ENCODE data around the gene ANP32A. TPM values are rescaled to one million over a fixed set of nuclear protein-coding genes. Genes with fewer than 3 reads are reported as not detected.
"Not testable (repeated sequence)": the region's sequence is repeated elsewhere in the genome, so short reads cannot be mapped to it uniquely, and the experiment has no call there.

ANP32A gene
- 100 to 1,000 TPM in 1 of 7 donors, 10 to 100 TPM in 6; 29.4 to 119 (median 86.3) TPM for total RNA-seq
- polyA plus RNA-seq, result 100 to 1,000 TPM in 1 of 2 donors, 10 to 100 TPM in 1; 42.8 to 158 TPM
- long read RNA-seq, donor 1, transcript ANP32A-208 (3 exons, 707 nt), result minor isoform, 8 of 134 reads
- long read RNA-seq, donor 1, transcript ANP32A-203 (7 exons, 2,440 nt), result major isoform, 100 of 134 reads
- long read RNA-seq, donor 1, partial matches to known transcripts, result 8 of 134 reads
- long read RNA-seq, donor 1, other reads (novel, unspliced or antisense), result 17 of 134 reads
- long read RNA-seq, donor 2, transcript ANP32A-203 (7 exons, 2,440 nt), result major isoform, 47 of 83 reads
- long read RNA-seq, donor 2, transcript ANP32A-208 (3 exons, 707 nt), result minor isoform, 28 of 83 reads
- long read RNA-seq, donor 2, partial matches to known transcripts, result 0 of 83 reads
- long read RNA-seq, donor 2, other reads (novel, unspliced or antisense), result 5 of 83 reads
- long read RNA-seq, donor 3, transcript ANP32A-203 (7 exons, 2,440 nt), result major isoform, 55 of 68 reads
- long read RNA-seq, donor 3, partial matches to known transcripts, result 4 of 68 reads
- long read RNA-seq, donor 3, other reads (novel, unspliced or antisense), result 8 of 68 reads

DNA sequence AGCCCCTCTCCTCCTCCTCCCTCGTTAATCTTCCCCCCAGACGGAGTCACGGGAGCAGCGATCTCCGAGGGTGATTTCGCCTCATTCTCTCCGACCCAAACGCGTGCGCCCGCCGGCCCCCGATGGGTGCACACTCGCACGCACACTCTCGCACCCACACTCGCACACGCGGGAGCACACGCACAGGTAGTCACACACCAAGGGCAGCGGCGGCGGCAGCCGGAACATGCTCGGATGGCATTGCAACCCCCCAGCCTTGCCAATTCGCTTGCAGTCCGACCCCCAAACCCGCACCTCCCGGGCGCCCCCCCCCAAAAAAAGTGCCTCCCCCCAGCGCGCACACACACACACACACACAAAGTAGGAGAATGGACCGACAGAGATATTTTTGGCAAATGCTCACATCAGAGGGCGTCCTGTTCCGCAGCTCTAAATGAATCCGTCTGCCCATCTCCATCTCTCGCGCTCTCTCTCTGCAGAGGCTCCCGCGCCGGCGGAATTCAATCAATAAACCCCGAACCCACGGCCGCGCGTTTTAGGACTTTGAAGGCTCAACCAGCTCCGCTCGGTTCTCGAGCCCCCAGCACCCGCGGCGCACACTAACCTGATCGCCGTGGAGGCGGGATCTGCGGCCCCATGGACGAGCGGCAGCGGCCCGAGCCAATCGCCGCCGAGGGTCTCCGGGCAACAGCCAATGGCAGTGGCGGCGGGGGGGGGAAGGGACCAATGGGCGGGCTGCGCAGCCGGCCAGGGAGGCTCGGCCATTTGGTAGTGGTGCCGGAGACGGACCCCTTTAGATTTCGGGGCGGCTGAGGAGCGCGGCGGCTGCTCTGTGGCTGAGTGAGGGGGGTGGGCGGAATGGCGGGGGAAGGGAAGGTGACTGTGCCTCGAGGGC is at the start of gene ANP32A:
Gene ANP32A (minus strand): TSS at position 601 of the 895 bp plus-strand sequence. CDS start 144 bp downstream, at position 457.
- 0% methylated on average over 72 to 81 of the region's 81 CpGs for WGBS, 3 donors

GRCh38 chr15:68868296-68868695 is 47.6 kb upstream of the ANP32A start:
- intact Hi-C loops (cut with DNase I), result no loop called here
- no peak overlapping the region for H3K27ac ChIP-seq
- WGBS, 3 donors, result 88 to 94% (median 93%) methylated on average over 2 of the region's 2 CpGs
- H3K9me3 ChIP-seq, result no peaks in the 10 kb centered on the region
- H3K36me3 ChIP-seq, result no peaks in the 10 kb centered on the region
- H3K27me3 ChIP-seq, result no peaks in the 10 kb centered on the region
- TF ChIP-seq, protein P1, sequence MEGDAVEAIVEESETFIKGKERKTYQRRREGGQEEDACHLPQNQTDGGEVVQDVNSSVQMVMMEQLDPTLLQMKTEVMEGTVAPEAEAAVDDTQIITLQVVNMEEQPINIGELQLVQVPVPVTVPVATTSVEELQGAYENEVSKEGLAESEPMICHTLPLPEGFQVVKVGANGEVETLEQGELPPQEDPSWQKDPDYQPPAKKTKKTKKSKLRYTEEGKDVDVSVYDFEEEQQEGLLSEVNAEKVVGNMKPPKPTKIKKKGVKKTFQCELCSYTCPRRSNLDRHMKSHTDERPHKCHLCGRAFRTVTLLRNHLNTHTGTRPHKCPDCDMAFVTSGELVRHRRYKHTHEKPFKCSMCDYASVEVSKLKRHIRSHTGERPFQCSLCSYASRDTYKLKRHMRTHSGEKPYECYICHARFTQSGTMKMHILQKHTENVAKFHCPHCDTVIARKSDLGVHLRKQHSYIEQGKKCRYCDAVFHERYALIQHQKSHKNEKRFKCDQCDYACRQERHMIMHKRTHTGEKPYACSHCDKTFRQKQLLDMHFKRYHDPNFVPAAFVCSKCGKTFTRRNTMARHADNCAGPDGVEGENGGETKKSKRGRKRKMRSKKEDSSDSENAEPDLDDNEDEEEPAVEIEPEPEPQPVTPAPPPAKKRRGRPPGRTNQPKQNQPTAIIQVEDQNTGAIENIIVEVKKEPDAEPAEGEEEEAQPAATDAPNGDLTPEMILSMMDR (IDR thresholded peaks at IDR 0.05), result no peak
- TF ChIP-seq EP300 (IDR thresholded peaks at IDR 0.05), result no peak
- DNase-seq, result no peak
- no peak overlapping the region for H3K4me3 ChIP-seq
- no peaks in the 10 kb centered on the region for H3K4me1 ChIP-seq (ENCODE audit: insufficient read depth)

More for the DNA sequence above, at the start of gene ANP32A:
- Histone ChIP-seq H3K27me3 (no peaks in the 10 kb centered on the region), H3K36me3 (no peaks in the 10 kb centered on the region), H3K4me1 (ENCODE audit: insufficient read depth) (peaks cover 5% of the 10 kb centered on the region), H3K9me3 (no peaks in the 10 kb centered on the region), H3K4me3 (peak within 1 kb of the TSS; percentile 89), H3K27ac (peak within 1 kb of the TSS; percentile 95 to 98)
- peak; percentile 97 to 99 (median 99) for DNase-seq
- TF ChIP-seq POLR2A (IDR thresholded peaks at IDR 0.05) (peak; percentile 30), EP300 (IDR thresholded peaks at IDR 0.05) (no peak)
- intact Hi-C loops (cut with DNase I), result no loop called here

DNA sequence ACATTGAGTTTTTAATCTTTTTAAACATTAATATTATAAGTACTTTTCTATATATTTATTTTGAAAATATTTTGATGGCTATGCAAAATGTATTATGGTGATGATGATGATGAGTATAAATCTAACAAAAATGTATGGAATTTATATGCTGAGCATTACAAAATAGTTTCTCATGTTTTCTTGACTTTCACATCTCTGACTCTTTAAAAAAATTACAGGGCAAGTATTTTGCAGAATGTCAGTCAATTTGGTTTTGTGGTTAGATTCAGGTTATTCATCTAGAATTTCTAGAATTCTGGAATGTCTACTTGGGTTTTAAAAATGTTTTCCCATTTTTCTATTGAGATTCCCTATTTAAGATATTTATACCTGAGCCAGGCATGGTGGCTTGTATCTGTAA is 41.7 kb upstream of the ANP32A start:
- TF ChIP-seq EP300 (IDR thresholded peaks at IDR 0.05) (no peak), POLR2A (IDR thresholded peaks at IDR 0.05) (no peak)
- TF ChIP-seq, protein P1 (IDR thresholded peaks at IDR 0.05), result no peak
- Histone ChIP-seq H3K27me3 (no peaks in the 10 kb centered on the region), H3K4me3 (no peak overlapping the region), H3K36me3 (no peaks in the 10 kb centered on the region), H3K9me3 (no peaks in the 10 kb centered on the region), H3K27ac (no peak overlapping the region), H3K4me1 (ENCODE audit: insufficient read depth) (no peaks in the 10 kb centered on the region)
- DNase-seq, result no peak
- intact Hi-C loops (cut with DNase I), result no loop called here

GRCh38 chr15:68858666-68859065 is 38.0 kb upstream of the ANP32A start:
- H3K27me3 ChIP-seq; H3K4me1 ChIP-seq (ENCODE audit: insufficient read depth); H3K27ac ChIP-seq; intact Hi-C loops (cut with DNase I); H3K9me3 ChIP-seq; H3K36me3 ChIP-seq; DNase-seq; H3K4me3 ChIP-seq: not testable (repeated sequence)
- WGBS, 3 donors, result 81 to 86% (median 83%) methylated on average over 2 of the region's 4 CpGs

- intact Hi-C loops (cut with DNase I); H3K9me3 ChIP-seq: not testable (repeated sequence)
- 92 to 93% (median 93%) methylated on average over 5 of the region's 5 CpGs for WGBS, 3 donors
Observed at GRCh38 chr15:68857443-68857842, 36.7 kb upstream of the ANP32A start.

More at GRCh38 chr15:68857443-68857842, 36.7 kb upstream of the ANP32A start:
- H3K27me3 ChIP-seq; H3K36me3 ChIP-seq; H3K4me3 ChIP-seq; H3K27ac ChIP-seq; DNase-seq; H3K4me1 ChIP-seq (ENCODE audit: insufficient read depth): not testable (repeated sequence)
